Brain microvascular endothelial cell (primary cell): ENCODE results near the gene EYS.

Experiments
- DNase-seq: peaks from one replicate; pipeline ENCODE4 v3.0.0-alpha.2; 2020
- H3K27ac ChIP-seq: fragments of 250-450 bp; sonication (Bioruptor Pico); 2 replicates; pipeline ENCODE4 v1.5.1; 2020; ENCODE audit warnings: mild to moderate bottlenecking, moderate library complexity
- H3K27me3 ChIP-seq: fragments of 250-450 bp; sonication (Bioruptor Pico); replicated peaks from 2 replicates; pipeline ENCODE4 v1.5.1; 2020; ENCODE audit warnings: mild to moderate bottlenecking
- H3K36me3 ChIP-seq: fragments of 250-450 bp; sonication (Bioruptor Pico); replicated peaks from 2 replicates; pipeline ENCODE4 v1.5.1; 2020; ENCODE audit warnings: mild to moderate bottlenecking
- H3K4me3 ChIP-seq: 2 replicates; pipeline ENCODE4 v1.5.1; 2011; ENCODE audit warnings: low read depth, mild to moderate bottlenecking, control low read depth, low read length, moderate library complexity
- CTCF ChIP-seq: IDR thresholded peaks from 2 replicates; pipeline ENCODE4 v1.5.1; 2011; ENCODE audit warnings: low read depth, mild to moderate bottlenecking, moderate library complexity, low read length, control low read depth, inconsistent platforms; ENCODE audit errors: missing control alignments
- in situ Hi-C: cut with HindIII; loops from 2 replicates; pipeline ENCODE4 v1.10.0; 2017; ENCODE audit warnings: low sequenced_read_pairs, low pct_ligation_motif_present

Gene EYS

DNA sequence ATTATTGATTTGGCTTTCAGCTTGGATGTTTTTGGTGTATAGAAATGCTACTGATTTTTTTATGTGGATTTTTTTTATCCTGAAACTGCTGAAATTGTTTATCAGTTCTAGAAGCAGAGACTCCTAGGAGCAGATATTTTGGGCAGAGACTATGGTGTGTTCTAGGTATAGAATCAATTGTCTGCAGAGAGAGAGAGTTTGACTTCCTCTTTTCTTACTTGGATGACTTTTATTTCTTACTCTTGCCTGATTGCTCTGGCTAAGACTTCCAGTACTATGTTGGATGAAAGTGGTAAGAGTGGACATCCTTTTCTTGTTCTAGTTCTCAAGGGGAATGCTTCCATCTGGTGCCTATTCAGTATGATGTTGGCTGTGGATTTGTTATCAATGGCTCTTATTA is 1700.8 kb downstream of the EYS start:
- Histone ChIP-seq H3K4me3 (no peak overlapping the region), H3K27me3 (no peaks in the 10 kb centered on the region), H3K36me3 (no peaks in the 10 kb centered on the region), H3K27ac (no peak overlapping the region)
- TF ChIP-seq CTCF, result no peak
- in situ Hi-C loops, result no loop called here
- DNase-seq, result no peak

DNA sequence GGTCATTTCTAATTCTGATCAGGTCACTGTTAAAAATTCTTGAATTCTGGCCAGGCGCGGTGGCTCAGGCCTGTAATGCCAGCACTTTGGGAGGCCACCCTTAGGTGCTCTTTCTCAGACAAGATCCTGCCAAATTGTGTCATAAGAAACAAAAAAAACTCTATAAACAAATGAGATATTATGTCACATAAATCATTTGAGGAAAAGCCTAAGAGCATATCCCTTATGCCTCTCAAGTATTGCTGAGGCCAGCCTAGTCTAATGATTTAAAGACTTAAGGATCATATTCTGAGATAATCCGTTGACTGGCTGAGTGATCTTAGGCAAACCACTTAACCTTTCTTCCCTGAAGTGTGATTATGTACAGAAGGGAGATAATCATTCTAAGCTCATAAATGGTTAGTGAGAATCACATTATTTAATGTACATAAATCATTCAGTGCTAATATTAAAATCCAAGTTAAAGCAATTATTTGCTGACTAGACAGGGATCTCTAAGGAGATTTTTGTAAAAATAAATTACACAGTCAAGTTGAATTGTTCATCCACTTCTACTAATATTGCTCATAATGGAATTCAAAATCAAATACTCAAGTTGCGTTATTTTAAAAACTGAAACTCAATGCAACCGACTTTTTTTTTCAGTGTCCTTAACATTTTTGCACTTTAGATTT is 1706.1 kb downstream of the EYS start:
- Histone ChIP-seq H3K27me3 (no peaks in the 10 kb centered on the region), H3K4me3 (no peak overlapping the region), H3K36me3 (no peaks in the 10 kb centered on the region), H3K27ac (no peak overlapping the region)
- in situ Hi-C loops, result no loop called here
- no peak for DNase-seq
- no peak for TF ChIP-seq CTCF

DNA sequence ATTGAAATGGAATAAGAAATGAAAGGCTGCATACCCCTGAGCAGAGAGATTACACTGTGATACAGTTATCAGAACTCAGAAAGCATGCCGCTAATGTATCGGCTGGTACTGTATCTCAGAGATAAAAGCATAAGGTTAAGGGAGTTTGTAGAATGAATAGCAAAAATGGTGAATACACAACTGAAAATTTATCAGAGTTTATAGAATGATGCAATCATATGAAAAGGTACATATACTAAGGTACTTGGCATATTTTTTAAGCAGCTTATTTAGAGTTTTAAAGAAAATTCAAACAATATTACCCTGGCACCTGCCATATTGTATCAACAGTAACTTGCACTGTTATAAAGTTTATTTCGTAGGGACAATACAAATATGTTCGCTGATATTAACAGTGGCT is 1707.4 kb downstream of the EYS start:
- H3K27me3 ChIP-seq, result no peaks in the 10 kb centered on the region
- no peak for TF ChIP-seq CTCF
- DNase-seq, result no peak
- H3K36me3 ChIP-seq, result no peaks in the 10 kb centered on the region
- in situ Hi-C loops, result no loop called here
- H3K4me3 ChIP-seq, result no peak overlapping the region
- H3K27ac ChIP-seq, result no peak overlapping the region

DNA sequence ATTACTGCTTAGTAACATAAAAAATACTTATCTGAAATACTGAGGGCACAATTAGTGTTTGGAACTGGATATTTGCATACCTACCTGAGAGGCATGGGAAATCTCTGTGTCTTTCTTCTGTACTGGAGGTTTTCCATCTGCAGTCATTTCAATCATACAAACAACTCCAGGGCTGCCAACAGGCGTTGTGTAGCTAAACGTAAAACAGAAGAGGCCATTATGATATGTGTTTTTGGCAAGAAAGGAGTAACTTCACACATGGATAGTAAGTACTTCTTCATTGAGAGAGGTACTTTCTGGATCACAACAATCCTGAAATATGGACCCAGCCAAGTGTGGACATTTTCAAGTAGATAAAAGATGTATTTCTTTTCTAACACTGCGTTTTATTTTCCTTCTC is 1708.0 kb downstream of the EYS start:
- no peak overlapping the region for H3K27ac ChIP-seq
- no peaks in the 10 kb centered on the region for H3K27me3 ChIP-seq
- DNase-seq, result no peak
- in situ Hi-C loops, result no loop called here
- H3K36me3 ChIP-seq, result no peaks in the 10 kb centered on the region
- TF ChIP-seq CTCF, result no peak
- no peak overlapping the region for H3K4me3 ChIP-seq

- no peak for TF ChIP-seq CTCF
- no peaks in the 10 kb centered on the region for H3K36me3 ChIP-seq
- in situ Hi-C loops, result no loop called here
- no peak overlapping the region for H3K27ac ChIP-seq
- no peak overlapping the region for H3K4me3 ChIP-seq
- no peaks in the 10 kb centered on the region for H3K27me3 ChIP-seq
- DNase-seq, result no peak
Observed at GRCh38 chr6:63997734-63998133, 1709.3 kb downstream of the EYS start.

DNA sequence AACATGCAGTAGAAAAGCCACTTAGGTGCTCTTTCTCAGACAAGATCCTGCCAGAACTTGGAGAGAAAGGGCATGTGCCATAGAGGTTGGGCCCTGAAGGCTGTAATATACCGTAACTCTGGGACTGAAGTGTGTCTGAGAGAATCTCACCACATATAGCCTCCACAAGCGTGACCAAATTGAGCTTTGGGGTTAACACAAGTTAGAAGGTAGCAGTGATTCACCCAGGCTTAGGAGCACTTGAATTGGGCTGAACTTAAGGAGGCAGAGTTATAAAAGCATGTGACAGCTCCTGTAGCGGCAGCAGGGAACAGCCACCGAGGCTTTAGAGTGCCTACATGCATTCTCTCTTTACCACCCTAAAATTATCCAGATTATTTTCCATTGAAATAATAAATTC is 1709.8 kb downstream of the EYS start:
- no peaks in the 10 kb centered on the region for H3K36me3 ChIP-seq
- H3K27ac ChIP-seq, result no peak overlapping the region
- in situ Hi-C loops, result no loop called here
- DNase-seq, result no peak
- no peak overlapping the region for H3K4me3 ChIP-seq
- no peak for TF ChIP-seq CTCF
- no peaks in the 10 kb centered on the region for H3K27me3 ChIP-seq
